Caco-2 (cell line): ENCODE measurements around the gene IQSEC2. TPM values are rescaled to one million over a fixed set of nuclear protein-coding genes. Genes with fewer than 3 reads are reported as not detected.

ENCODE experiments used
- BruUV-seq: library from RNA; stranded (reverse); fragments of 400-500 nt; replicated peaks from 2 replicates; lab custom pipeline; 2021; lab: Mats Ljungman, UMichigan
- CTCF ChIA-PET: fragments of 300-600 bp; sonication (Branson Sonifier 250); formaldehyde crosslinking; loops from one replicate; lab custom pipeline; 2022; ENCODE audit warnings: antibody characterized with exemption; lab: Charles Lee
- POLR2A ChIA-PET: fragments of 300-600 bp; sonication (Branson Sonifier 250); formaldehyde crosslinking; loops from one replicate; lab custom pipeline; 2022; ENCODE audit warnings: antibody characterized with exemption; lab: Charles Lee
- DNase-seq, 2 experiments: peaks; one replicate each; pipeline versions ENCODE4 v3.0.0 to v3.0.0-alpha.2; 2020 to 2022
- H3K27me3 ChIP-seq: replicated peaks from 2 replicates; pipeline ENCODE4 v1.6.0; 2011; ENCODE audit warnings: low read length; ENCODE audit not compliant: control insufficient read depth, insufficient read depth
- H3K36me3 ChIP-seq: 2 replicates; pipeline ENCODE4 v1.5.1; 2011; ENCODE audit warnings: low read length; ENCODE audit not compliant: control insufficient read depth, insufficient read depth
- H3K4me1 ChIP-seq: fragments of 250-450 bp; sonication (Bioruptor Pico); 2 replicates; pipeline ENCODE4 v1.5.1; 2020; ENCODE audit warnings: mild to moderate bottlenecking
- H3K4me3 ChIP-seq: 2 replicates; pipeline ENCODE4 v1.5.1; 2011; ENCODE audit warnings: low read depth, mild to moderate bottlenecking, control low read depth, low read length
- H3K9me3 ChIP-seq: fragments of 250-450 bp; sonication (Bioruptor Pico); 2 replicates; pipeline ENCODE4 v1.5.1; 2020; ENCODE audit warnings: mild to moderate bottlenecking, moderate library complexity
- H3K27ac Mint-ChIP-seq: one replicate; pipeline ENCODE4 v1.8.0; 2022; ENCODE audit warnings: mixed read lengths; ENCODE audit not compliant: unreplicated experiment
- H3K27me3 Mint-ChIP-seq: one replicate; pipeline ENCODE4 v1.8.0; 2022; ENCODE audit warnings: mixed read lengths; ENCODE audit not compliant: insufficient read depth, unreplicated experiment
- H3K36me3 Mint-ChIP-seq: one replicate; pipeline ENCODE4 v1.8.0; 2022; ENCODE audit warnings: mild to moderate bottlenecking, mixed read lengths; ENCODE audit not compliant: insufficient read depth, unreplicated experiment
- H3K4me1 Mint-ChIP-seq: one replicate; pipeline ENCODE4 v1.8.0; 2022; ENCODE audit warnings: low read depth, mixed read lengths; ENCODE audit not compliant: unreplicated experiment
- H3K4me3 Mint-ChIP-seq: one replicate; pipeline ENCODE4 v1.8.0; 2022; ENCODE audit warnings: mild to moderate bottlenecking, moderate library complexity, mixed read lengths; ENCODE audit not compliant: unreplicated experiment
- H3K9me3 Mint-ChIP-seq: one replicate; pipeline ENCODE4 v1.8.0; 2022; ENCODE audit warnings: mixed read lengths; ENCODE audit not compliant: unreplicated experiment
- CTCF ChIP-seq, 2 experiments: fragments of 200-600 bp in 1 of 2; IDR thresholded peaks; 1 replicate in 1 of 2; 2 replicates in 1 of 2; pipeline versions ENCODE4 v1.5.1 to v1.8.0; 2011 to 2022; ENCODE audit warnings: antibody characterized with exemption in 1 of 2, control low read depth in 1 of 2, inconsistent platforms in 1 of 2, low read depth in 1 of 2, low read length in 1 of 2, mild to moderate bottlenecking in 1 of 2, moderate library complexity in 1 of 2; ENCODE audit not compliant: insufficient read depth in 1 of 2, severe bottlenecking in 1 of 2, unreplicated experiment in 1 of 2
- intact Hi-C: fragments of 100-400 bp; cut with micrococcal nuclease; formaldehyde crosslinking; loops from one replicate; pipeline ENCODE4 v1.10.0; 2022; ENCODE audit not compliant: unreplicated experiment
- total RNA-seq: library from RNA; stranded (reverse); gene quantifications from 2 replicates; pipeline ENCODE4 v1.2.3, GENCODE V29; 2022

IQSEC2 gene
- total RNA-seq, 1 experiment from 2014 or later, result 1.8 TPM

- ChIA-PET CTCF (no interaction called here), POLR2A (no interaction called here)
- Mint-ChIP-seq H3K27ac (no peak overlapping the region), H3K27me3 (no peaks in the 10 kb centered on the region), H3K4me1 (no peaks in the 10 kb centered on the region), H3K36me3 (no peaks in the 10 kb centered on the region), H3K4me3 (no peak overlapping the region), H3K9me3 (no peaks in the 10 kb centered on the region)
- H3K9me3 ChIP-seq, result no peaks in the 10 kb centered on the region
- DNase-seq, result no peak
- no peaks in the 10 kb centered on the region for H3K4me1 ChIP-seq
- BruUV-seq, result no TSS peak
- TF ChIP-seq CTCF (IDR thresholded peaks at IDR 0.05; ENCODE audit: insufficient read depth in 1 of 2, low read depth in 1 of 2, low read length in 1 of 2, severe bottlenecking in 1 of 2, unreplicated experiment in 1 of 2), result no peak
- no peaks in the 10 kb centered on the region for H3K36me3 ChIP-seq
- intact Hi-C loops, result no loop called here
- H3K4me3 ChIP-seq, result no peak overlapping the region
- H3K27me3 ChIP-seq, result no peaks in the 10 kb centered on the region
These were observed 47.8 kb downstream of the IQSEC2 start for GRCh38 chrX:53233536-53233935.

- Mint-ChIP-seq H3K27me3 (no peaks in the 10 kb centered on the region), H3K9me3 (no peaks in the 10 kb centered on the region), H3K36me3 (peaks cover 4% of the 10 kb centered on the region), H3K27ac (no peak overlapping the region), H3K4me3 (no peak overlapping the region), H3K4me1 (no peaks in the 10 kb centered on the region)
- no peak for TF ChIP-seq CTCF (IDR thresholded peaks at IDR 0.05; ENCODE audit: insufficient read depth in 1 of 2, low read depth in 1 of 2, low read length in 1 of 2, severe bottlenecking in 1 of 2, unreplicated experiment in 1 of 2)
- ChIA-PET POLR2A (no interaction called here), CTCF (no interaction called here)
- H3K27me3 ChIP-seq, result no peaks in the 10 kb centered on the region
- no peak overlapping the region for H3K4me3 ChIP-seq
- no peaks in the 10 kb centered on the region for H3K36me3 ChIP-seq
- H3K9me3 ChIP-seq, result no peaks in the 10 kb centered on the region
- intact Hi-C loops, result no loop called here
- BruUV-seq, result no TSS peak
- H3K4me1 ChIP-seq, result peaks cover 6% of the 10 kb centered on the region
- no peak for DNase-seq
These were observed 51.3 kb downstream of the IQSEC2 start for GRCh38 chrX:53230116-53230515.

GRCh38 chrX:53227224-53227765 lies 54.1 kb downstream of the IQSEC2 start:
- Mint-ChIP-seq H3K27me3 (no peaks in the 10 kb centered on the region), H3K4me1 (no peaks in the 10 kb centered on the region), H3K4me3 (no peak overlapping the region), H3K36me3 (peaks cover 8% of the 10 kb centered on the region), H3K27ac (no peak overlapping the region), H3K9me3 (no peaks in the 10 kb centered on the region)
- H3K36me3 ChIP-seq, result no peaks in the 10 kb centered on the region
- ChIA-PET POLR2A (no interaction called here), CTCF (no interaction called here)
- intact Hi-C loops, result loop anchor here (10.0 kb wide), 1 partner anchor 132 kb away; the partner anchor contains the start of gene KANTR
- H3K4me1 ChIP-seq, result peaks cover 6% of the 10 kb centered on the region
- DNase-seq, result no peak
- H3K27me3 ChIP-seq, result no peaks in the 10 kb centered on the region
- H3K4me3 ChIP-seq, result no peak overlapping the region
- no TSS peak for BruUV-seq
- no peak for TF ChIP-seq CTCF (IDR thresholded peaks at IDR 0.05; ENCODE audit: insufficient read depth in 1 of 2, low read depth in 1 of 2, low read length in 1 of 2, severe bottlenecking in 1 of 2, unreplicated experiment in 1 of 2)
- no peaks in the 10 kb centered on the region for H3K9me3 ChIP-seq
